ENCODE measurements around the gene ASNSD1. TPM values are rescaled to one million over a fixed set of nuclear protein-coding genes. Genes with fewer than 3 reads are reported as not detected.
"Not testable (repeated sequence)": the region's sequence is repeated elsewhere in the genome, so short reads cannot be mapped to it uniquely, and the experiment has no call there.

Gene ASNSD1
- total RNA-seq, 1 donor from 2014 or later = 81.4 TPM

DNA sequence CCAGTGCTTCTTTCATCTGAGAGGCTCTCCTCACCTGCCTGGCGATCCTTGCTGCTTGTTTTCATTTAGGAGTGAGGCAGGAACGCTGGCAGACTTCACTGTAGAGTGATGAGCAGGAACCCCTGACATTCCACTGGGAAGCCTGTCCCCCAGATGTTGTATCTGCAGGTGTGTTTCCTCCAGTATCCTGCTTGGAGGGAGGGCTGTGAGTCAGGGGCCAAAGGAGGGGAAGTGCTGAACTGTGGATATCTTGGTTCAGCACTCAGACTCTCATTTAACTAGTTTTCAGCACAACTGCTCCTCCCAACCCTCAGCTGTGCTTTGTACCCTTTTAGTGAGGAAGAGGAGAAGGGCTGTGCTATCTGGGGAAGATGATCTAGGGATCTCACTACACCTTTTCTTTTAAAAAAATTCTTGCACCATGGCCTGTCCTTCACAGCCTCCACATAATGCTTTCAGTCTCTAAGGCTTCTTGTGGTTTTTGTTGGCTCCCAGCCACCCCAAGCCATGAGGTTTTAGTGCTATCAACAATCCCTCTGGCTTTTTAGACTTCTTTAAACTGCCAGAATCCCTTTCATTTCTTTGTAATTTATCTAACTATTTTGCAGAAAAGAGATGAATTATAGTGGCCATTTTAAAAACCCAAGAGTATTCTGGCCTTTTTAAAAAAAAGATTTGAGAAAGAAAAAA is 24.4 kb downstream of the ASNSD1 start:
- peak; percentile 92 for DNase-seq (ENCODE audit: low spot score)

DNA sequence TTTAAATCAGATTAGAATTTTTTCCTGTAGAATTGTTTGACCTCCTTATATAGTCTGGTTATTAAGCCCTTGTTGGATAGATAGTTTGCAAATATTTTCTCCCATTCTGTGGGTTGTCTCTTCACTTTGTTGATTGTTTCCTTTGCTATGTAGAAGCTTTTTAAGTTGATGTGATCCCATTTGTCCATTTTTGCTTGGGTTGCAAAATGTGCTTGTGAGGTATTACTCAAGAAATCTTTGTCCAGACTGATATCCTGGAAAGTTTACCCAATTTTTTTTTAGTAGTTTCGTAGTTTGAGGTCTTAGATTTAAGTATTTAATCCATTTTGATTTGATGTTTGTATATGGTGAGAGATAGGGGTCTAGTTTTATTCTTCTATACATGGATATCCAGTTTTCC is 26.5 kb downstream of the ASNSD1 start:
- not testable (repeated sequence) for DNase-seq (ENCODE audit: low spot score)

DNA sequence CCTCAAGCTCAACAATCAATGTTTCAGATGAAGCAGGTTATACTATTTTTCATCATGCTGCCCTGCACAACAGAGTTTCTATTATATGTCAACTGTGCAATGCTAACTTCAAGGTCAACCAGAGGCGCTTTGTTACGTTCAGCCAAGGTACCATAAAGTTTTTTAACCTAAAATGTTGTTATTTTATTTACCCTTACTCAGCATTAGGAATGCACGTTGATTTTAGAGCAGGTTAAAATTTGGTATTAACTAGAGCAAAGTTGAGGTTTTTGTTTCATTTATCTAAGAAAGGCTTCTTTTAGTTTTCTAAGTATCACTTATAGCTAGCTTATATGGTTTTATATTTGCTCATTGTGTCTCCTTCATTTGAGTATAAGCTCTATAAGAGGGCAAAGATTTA is 35.0 kb downstream of the ASNSD1 start:
- no peak for DNase-seq (ENCODE audit: low spot score)

DNA sequence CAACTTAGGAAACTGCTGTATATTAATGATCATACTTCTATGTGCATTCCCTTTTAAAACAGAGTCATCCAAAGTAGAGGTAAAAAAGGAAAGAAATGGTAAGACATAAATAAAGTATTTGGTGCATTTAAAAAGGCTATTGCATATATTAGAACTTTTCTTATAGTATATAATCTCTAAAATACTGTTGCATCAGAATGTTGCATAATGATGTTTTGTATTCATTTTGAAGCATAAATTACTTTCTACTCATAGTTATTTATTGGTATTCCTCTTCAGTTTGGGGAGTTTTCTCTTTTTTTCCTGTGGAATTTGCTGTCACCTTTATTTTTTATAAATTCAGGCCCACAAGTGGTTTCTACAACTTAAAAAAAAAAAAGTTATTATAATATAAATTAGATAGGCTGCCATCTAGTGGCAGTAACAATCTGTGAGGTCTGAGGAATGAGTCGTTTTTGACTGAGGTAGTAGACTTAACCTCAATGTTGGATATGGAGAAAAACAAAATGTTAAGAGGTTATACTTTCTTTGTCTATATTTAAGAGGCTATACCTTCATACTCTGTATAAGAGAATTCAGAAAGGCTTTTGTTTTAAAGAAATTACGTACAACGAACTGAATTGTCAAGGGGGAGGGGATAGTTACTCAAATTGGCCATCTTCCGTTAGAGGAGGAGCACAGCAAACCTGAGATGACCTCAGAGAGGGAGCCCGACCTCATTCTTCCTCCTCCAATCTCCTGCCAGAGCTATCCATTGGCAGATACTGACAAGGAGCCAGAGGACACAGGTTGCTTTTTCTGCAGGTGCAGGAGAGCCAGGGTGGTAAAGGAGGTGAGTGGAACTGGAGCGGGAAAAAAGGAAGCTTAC is 37.0 kb downstream of the ASNSD1 start:
- DNase-seq (ENCODE audit: low spot score) = peak; percentile 72

DNA sequence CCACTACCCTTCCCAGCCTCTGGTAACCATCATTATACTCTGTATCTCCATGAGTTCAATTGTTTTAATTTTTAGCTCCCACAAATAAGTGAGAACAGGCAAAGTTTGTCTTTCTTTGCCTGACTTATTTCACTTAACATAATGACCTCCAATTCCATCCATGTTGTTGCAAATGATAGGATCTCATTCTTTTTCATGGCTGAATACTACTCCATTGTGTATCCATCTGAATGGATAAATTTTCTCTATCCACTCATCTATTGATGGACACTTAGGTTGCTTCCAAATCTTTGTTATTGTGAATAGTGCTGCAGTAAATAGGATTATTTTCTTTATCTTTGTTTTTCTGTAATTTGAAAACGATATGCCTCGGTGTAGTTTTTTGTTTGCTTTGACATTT is 39.4 kb downstream of the ASNSD1 start:
- DNase-seq (ENCODE audit: low spot score) = no peak

DNA sequence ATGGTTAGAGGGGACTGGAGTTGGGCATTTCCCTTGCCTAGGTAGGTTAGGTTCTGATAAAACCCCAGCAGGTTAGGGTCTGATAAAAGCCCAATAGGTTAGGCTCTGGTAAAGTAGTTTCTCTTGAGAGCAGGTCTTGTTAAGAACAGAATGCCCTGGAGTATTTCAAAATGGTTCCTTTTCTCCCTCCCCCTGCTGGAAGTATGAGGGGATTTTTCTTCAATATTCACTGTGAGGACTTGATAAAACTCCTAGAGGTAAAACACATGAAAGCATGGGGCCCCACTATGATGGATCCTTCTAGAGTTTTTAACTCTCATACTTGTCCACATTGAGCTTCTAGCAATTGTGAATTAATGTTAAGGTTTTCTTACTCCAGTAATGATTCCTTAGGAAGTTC is 40.8 kb downstream of the ASNSD1 start:
- no peak for DNase-seq (ENCODE audit: low spot score)

DNA sequence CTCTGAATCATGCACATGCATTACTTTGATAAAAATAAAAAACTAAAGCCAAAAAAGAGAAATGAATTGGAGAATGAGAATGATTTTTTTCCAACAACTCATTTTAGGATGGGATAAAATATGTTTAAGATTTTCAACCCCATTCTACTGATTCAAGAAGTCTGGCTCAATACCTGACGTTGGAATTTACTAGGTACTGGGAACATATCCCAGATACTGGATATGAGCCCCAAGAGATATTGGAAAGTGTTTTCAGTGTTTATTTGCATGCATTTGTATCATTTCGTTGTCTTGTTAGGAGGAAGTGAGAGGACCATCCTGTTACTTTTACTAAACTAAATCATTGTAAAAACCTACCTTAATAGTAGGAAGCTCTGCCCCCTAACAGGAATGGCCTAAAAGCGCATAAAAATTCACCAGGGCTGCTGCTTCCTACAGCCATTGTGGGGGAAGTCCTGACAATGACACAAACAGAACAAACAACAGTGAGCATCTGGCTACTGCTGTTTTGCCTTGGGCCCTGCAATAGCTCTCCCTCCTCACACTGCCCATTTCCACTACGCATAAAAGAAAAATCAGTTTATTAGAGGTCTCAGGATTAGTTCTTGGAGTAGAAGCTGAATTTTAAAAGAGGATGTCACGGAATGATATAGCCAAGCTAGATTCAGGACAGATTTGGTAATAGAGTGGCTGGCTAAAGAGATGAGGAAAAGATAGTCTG is 48.4 kb downstream of the ASNSD1 start:
- no peak for DNase-seq (ENCODE audit: low spot score)

DNA sequence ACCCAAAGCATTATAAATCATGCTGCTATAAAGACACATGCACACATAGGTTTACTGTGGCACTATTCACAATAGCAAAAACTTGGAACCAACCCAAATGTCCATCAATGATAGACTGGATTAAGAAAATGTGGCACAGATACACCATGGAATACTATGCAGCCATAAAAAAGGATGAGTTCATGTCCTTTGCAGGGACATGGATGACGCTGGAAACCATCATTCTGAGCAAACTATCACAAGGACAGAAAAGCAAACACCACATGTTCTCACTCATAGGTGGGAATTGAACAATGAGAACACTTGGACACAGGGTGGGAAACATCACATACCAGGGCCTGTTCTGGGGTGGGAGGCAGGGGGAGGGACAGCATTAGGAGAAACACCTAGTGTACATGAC is 56.3 kb downstream of the ASNSD1 start:
- DNase-seq (ENCODE audit: low spot score) = not testable (repeated sequence)

DNA sequence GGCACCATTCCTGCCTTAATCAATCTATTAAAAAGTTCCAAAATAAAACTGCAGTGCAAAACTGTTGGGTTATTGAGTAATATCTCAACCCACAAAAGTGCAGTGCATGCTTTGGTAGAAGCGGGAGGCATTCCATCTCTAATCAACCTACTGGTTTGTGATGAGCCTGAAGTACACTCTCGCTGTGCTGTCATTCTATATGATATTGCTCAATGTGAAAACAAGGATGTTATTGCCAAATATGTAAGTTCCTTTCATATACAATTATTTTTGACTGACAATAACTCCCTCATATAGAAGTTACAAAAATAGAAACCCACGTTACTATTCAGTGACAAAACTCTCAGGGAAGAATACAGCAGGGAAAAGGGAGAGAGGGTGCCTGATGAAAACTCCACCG is 58.3 kb downstream of the ASNSD1 start:
- DNase-seq (ENCODE audit: low spot score) = no peak

Other genes starting within 250 kb of the ASNSD1 start
- 34.4 TPM for gene WDR75, start 220.0 kb upstream of the ASNSD1 start, total RNA-seq (ENCODE audit: insufficient read depth, low replicate concordance)
- gene SLC40A1, start 80.7 kb upstream of the ASNSD1 start, total RNA-seq (ENCODE audit: insufficient read depth, low replicate concordance) = 133 TPM
- gene ANKAR, start 13.2 kb downstream of the ASNSD1 start, total RNA-seq (ENCODE audit: insufficient read depth, low replicate concordance) = 30.6 TPM
- gene OSGEPL1, start 101.3 kb downstream of the ASNSD1 start, total RNA-seq (ENCODE audit: insufficient read depth, low replicate concordance) = 20.5 TPM
- 69.8 TPM for gene ORMDL1, start 122.9 kb downstream of the ASNSD1 start, total RNA-seq (ENCODE audit: insufficient read depth, low replicate concordance)
- gene PMS1, start 123.0 kb downstream of the ASNSD1 start, total RNA-seq (ENCODE audit: insufficient read depth, low replicate concordance) = 33.9 TPM